22Rv1 (cell line): ENCODE measurements around the gene GPR176.

Experiments
- CTCF ChIP-seq: fragments of 450-650 bp; IDR thresholded peaks from 2 replicates; pipeline ENCODE4 v1.5.1; 2017; ENCODE audit warnings: mild to moderate bottlenecking
- ZFX ChIP-seq: fragments of 450-650 bp; IDR thresholded peaks from 2 replicates; pipeline ENCODE4 v1.6.1; 2017; ENCODE audit warnings: antibody characterized with exemption, borderline replicate concordance

GRCh38 chr15:39957481-39957880 is 37.4 kb upstream of the GPR176 start:
- no peak for TF ChIP-seq CTCF
- no peak for TF ChIP-seq ZFX
